Psoas muscle (tissue), 8 donors: Measurements from ENCODE around the gene PNLIP. TPM values are rescaled to one million over a fixed set of nuclear protein-coding genes. Genes with fewer than 3 reads are reported as not detected.

Experiments used
- ATAC-seq, 4 donors: fragments of 200-7000 bp; cut with Tn5 transposase; one replicate each; pipeline ENCODE4 v1.9.1; 2020; ENCODE audit warnings: moderate library complexity in 3 of 4, mild to moderate bottlenecking in 2 of 4
- DNase-seq, 2 donors: peaks; one replicate each; pipeline ENCODE4 v3.0.0-alpha.2; 2020
- H3K27ac ChIP-seq: fragments of 200-600 bp; one replicate; pipeline ENCODE4 v1.8.0; 2022
- H3K27me3 ChIP-seq, 3 donors: fragments of 200-600 bp in 1 of 3; one replicate each; pipeline versions ENCODE4 v1.6.1 to v1.8.0; 2013 to 2022; ENCODE audit warnings: low read length in 2 of 3, mild to moderate bottlenecking in 2 of 3, moderate library complexity in 1 of 3; ENCODE audit not compliant: insufficient read depth in 3 of 3
- H3K36me3 ChIP-seq, 2 donors: fragments of 200-600 bp in 1 of 2; one replicate each; pipeline versions ENCODE4 v1.6.1 to v1.8.0; 2013 to 2022; ENCODE audit warnings: low read depth in 1 of 2, mild to moderate bottlenecking in 1 of 2, moderate library complexity in 1 of 2; ENCODE audit not compliant: insufficient read depth in 1 of 2
- H3K4me1 ChIP-seq: fragments of 200-600 bp; one replicate; pipeline ENCODE4 v1.8.0; 2022
- H3K4me3 ChIP-seq: fragments of 200-600 bp; one replicate; pipeline ENCODE4 v1.8.0; 2022; ENCODE audit warnings: mild to moderate bottlenecking
- H3K9me3 ChIP-seq: fragments of 200-600 bp; one replicate; pipeline ENCODE4 v1.8.0; 2022
- CTCF ChIP-seq: fragments of 200-600 bp; IDR thresholded peaks from one replicate; pipeline ENCODE4 v1.8.0; 2022; ENCODE audit warnings: antibody characterized with exemption
- WGBS, 3 donors: extraction: QIAGEN DNeasy Blood & Tissue Kit; methylation state at CpG; one replicate each; pipeline versions ENCODE4 v1.1.6 to v1.1.7; 2013; 5-methylcytosine and 5-hydroxymethylcytosine counted together
- intact Hi-C, 2 donors: fragments of 100-400 bp; cut with DNase I; formaldehyde crosslinking; loops; one replicate each; pipeline versions ENCODE4 v1.11.0 to v1.14.2; 2022
- polyA plus RNA-seq, 3 donors: library from polyadenylated mRNA; stranded (reverse); fragments of 200-250 nt; gene quantifications; one replicate each; pipeline ENCODE4 v1.2.3, GENCODE V29; 2013
- total RNA-seq, 4 donors: library from RNA; stranded (reverse); fragmentation: NEBNext Ultra II Directional in 2 of 4; extraction: Animal tissue kit (Norgen Biotek cat#: 25700) in 2 of 4; gene quantifications; one replicate each; pipeline versions ENCODE4 v1.2.1 to v1.2.4, GENCODE V29; 2021 to 2023
- donor health status: healthy with polysubstance abuse.
- donor health status: DM: no; HTN: no; CAD: no; lungs with moderate emphysema.
- donor health status: Bipolar disorder and iron deficiency.
- donor health status: healthy.
- donor health status: DM: yes; HTN: yes; CAD: no.
- donor health status: DM: no; HTN: no; CAD: no.
- donor health status: DM: no; HTN: no; CAD: no.
- donor health status: DM: yes; HTN: yes; CAD: no.

Gene PNLIP
- total and polyA plus RNA-seq, 7 donors = 0.03 to 3.5 (median 0.15) TPM; not detected in 2

GRCh38 chr10:116593139-116593740 is 47.5 kb downstream of the PNLIP start:
- no peak for TF ChIP-seq CTCF
- Histone ChIP-seq H3K4me3 (no peak overlapping the region), H3K27me3 (peaks cover 0 to 3% (median 0%) of the 10 kb centered on the region in 3 donors), H3K4me1 (no peaks in the 10 kb centered on the region), H3K9me3 (no peaks in the 10 kb centered on the region), H3K36me3 (no peaks in the 10 kb centered on the region), H3K27ac (no peak overlapping the region)
- no peak for DNase-seq
- ATAC-seq = no peak
- intact Hi-C loops = no loop called here
- WGBS, 3 donors = 75 to 76% (median 75%) methylated on average over 5 of the region's 5 CpGs

GRCh38 chr10:116594525-116595035 is 48.8 kb downstream of the PNLIP start:
- no peaks in the 10 kb centered on the region for H3K4me1 ChIP-seq
- no peaks in the 10 kb centered on the region for H3K36me3 ChIP-seq
- no peak overlapping the region for H3K27ac ChIP-seq
- H3K27me3 ChIP-seq = no peaks in the 10 kb centered on the region
- no peaks in the 10 kb centered on the region for H3K9me3 ChIP-seq
- DNase-seq (no peak), ATAC-seq (no peak)
- no peak overlapping the region for H3K4me3 ChIP-seq
- intact Hi-C loops = no loop called here
- 78 to 86% (median 83%) methylated on average over 7 of the region's 7 CpGs for WGBS, 3 donors
- TF ChIP-seq CTCF = no peak

- no peak for DNase-seq
- H3K27ac ChIP-seq = no peak overlapping the region
- H3K36me3 ChIP-seq = no peaks in the 10 kb centered on the region
- H3K4me3 ChIP-seq = no peak overlapping the region
- intact Hi-C loops = no loop called here
- WGBS, 3 donors = 65 to 80% (median 66%) methylated on average over 2 of the region's 2 CpGs
- H3K27me3 ChIP-seq = no peaks in the 10 kb centered on the region
- H3K9me3 ChIP-seq = no peaks in the 10 kb centered on the region
- no peak for TF ChIP-seq CTCF
- ATAC-seq = no peak
- no peaks in the 10 kb centered on the region for H3K4me1 ChIP-seq
Observed at GRCh38 chr10:116596062-116596461, 50.3 kb downstream of the PNLIP start.

GRCh38 chr10:116597543-116597942 is 51.8 kb downstream of the PNLIP start:
- 80 to 82% (median 81%) methylated on average over 5 of the region's 5 CpGs for WGBS, 3 donors
- Histone ChIP-seq H3K9me3 (no peaks in the 10 kb centered on the region), H3K27ac (no peak overlapping the region), H3K27me3 (no peaks in the 10 kb centered on the region), H3K36me3 (no peaks in the 10 kb centered on the region), H3K4me3 (no peak overlapping the region), H3K4me1 (no peaks in the 10 kb centered on the region)
- TF ChIP-seq CTCF = no peak
- no peak for ATAC-seq
- DNase-seq = no peak
- intact Hi-C loops = no loop called here

GRCh38 chr10:116598329-116598728 is 52.6 kb downstream of the PNLIP start:
- Histone ChIP-seq H3K4me1 (no peaks in the 10 kb centered on the region), H3K36me3 (no peaks in the 10 kb centered on the region), H3K27me3 (no peaks in the 10 kb centered on the region), H3K9me3 (no peaks in the 10 kb centered on the region), H3K4me3 (no peak overlapping the region), H3K27ac (no peak overlapping the region)
- no peak for DNase-seq
- no peak for ATAC-seq
- TF ChIP-seq CTCF = no peak
- intact Hi-C loops = no loop called here
